GM18505 (cell line): ENCODE data around the gene ZNF384.
A peak's percentile ranks its signal among the peaks of the same experiment; 100 is the strongest.

Source experiments
- ATAC-seq: cut with Tn5 transposase; IDR thresholded peaks from one replicate; pipeline ENCODE4 v1.9.1; 2021; ENCODE audit not compliant: unreplicated experiment
- POLR2A ChIP-seq: IDR thresholded peaks from 4 replicates; pipeline ENCODE4 v1.6.1; 2011; ENCODE audit warnings: borderline replicate concordance; ENCODE audit not compliant: insufficient read depth, insufficient read length; ENCODE audit errors: extremely low read depth

Gene ZNF384

GRCh38 chr12:6635375-6635855 is 53.8 kb downstream of the ZNF384 start:
- no peak for TF ChIP-seq POLR2A
- ATAC-seq: no peak

GRCh38 chr12:6632026-6632983 is 56.9 kb downstream of the ZNF384 start:
- peak; percentile 47 for ATAC-seq
- TF ChIP-seq POLR2A: peak; percentile 81

- TF ChIP-seq POLR2A: peak; percentile 30
- no peak for ATAC-seq
Observed at GRCh38 chr12:6631549-6631961, 57.6 kb downstream of the ZNF384 start.

- no peak for TF ChIP-seq POLR2A
- no peak for ATAC-seq
Observed at GRCh38 chr12:6630736-6631135, 58.4 kb downstream of the ZNF384 start.

GRCh38 chr12:6627616-6628015 is 61.6 kb downstream of the ZNF384 start:
- no peak for TF ChIP-seq POLR2A
- no peak for ATAC-seq

- no peak for ATAC-seq
- TF ChIP-seq POLR2A: no peak
Observed at GRCh38 chr12:6626654-6627283, 62.4 kb downstream of the ZNF384 start.

GRCh38 chr12:6620885-6621274 is 68.3 kb downstream of the ZNF384 start:
- TF ChIP-seq POLR2A: no peak
- ATAC-seq: no peak

- TF ChIP-seq POLR2A: no peak
- no peak for ATAC-seq
Observed at GRCh38 chr12:6620137-6620884, 68.9 kb downstream of the ZNF384 start.

- no peak for TF ChIP-seq POLR2A
- ATAC-seq: no peak
Observed at GRCh38 chr12:6618483-6619225, 70.5 kb downstream of the ZNF384 start.
